ENCODE data around the gene FLACC1. TPM values are rescaled to one million over a fixed set of nuclear protein-coding genes. Genes with fewer than 3 reads are reported as not detected.

Gene FLACC1
- total and polyA plus RNA-seq, 8 donors, result 1.5 to 5.1 (median 3.1) TPM

DNA sequence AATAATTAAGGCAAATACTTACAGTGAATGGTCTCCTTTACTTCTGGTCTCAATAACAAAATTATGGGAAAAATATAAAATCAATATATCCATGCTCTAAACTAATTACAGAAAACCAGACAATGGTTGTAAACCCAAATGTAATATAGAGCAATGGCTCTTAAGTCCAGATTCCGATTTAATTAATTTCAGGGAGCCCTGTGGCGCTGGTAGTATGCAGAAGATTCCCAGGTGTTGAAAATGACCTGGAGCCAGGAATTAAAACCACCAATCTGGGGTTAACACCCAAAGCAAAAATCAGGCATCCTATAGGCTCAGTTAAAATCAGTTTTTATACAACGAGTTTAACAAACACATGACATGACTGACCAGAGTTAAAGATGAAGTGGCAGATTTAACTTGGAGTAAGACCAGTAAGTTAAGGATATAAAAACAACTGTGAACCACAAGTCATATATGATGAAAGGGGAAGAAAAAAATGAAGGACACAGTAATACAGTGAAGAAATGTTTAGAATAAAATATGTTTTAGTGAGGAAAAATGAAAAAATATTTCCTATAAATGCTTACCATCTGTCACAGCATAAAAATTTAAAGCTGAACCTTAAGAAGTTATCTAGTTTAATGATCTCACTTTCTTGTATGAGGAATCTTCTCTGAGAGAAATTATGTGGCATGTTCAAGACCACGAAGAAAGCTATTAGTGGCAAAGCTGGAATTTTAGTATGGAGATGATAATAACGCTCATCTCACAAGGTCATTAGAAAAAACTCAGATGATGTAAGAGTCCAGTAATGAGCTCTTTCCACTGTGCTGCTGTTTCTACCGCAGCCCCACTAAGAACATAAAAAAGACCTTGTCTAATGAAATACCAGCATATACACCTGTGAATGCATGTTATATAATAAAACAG lies 45.8 kb upstream of the FLACC1 start:
- intact Hi-C loops (cut with DNase I), result no loop called here
- TF ChIP-seq, protein P1, sequence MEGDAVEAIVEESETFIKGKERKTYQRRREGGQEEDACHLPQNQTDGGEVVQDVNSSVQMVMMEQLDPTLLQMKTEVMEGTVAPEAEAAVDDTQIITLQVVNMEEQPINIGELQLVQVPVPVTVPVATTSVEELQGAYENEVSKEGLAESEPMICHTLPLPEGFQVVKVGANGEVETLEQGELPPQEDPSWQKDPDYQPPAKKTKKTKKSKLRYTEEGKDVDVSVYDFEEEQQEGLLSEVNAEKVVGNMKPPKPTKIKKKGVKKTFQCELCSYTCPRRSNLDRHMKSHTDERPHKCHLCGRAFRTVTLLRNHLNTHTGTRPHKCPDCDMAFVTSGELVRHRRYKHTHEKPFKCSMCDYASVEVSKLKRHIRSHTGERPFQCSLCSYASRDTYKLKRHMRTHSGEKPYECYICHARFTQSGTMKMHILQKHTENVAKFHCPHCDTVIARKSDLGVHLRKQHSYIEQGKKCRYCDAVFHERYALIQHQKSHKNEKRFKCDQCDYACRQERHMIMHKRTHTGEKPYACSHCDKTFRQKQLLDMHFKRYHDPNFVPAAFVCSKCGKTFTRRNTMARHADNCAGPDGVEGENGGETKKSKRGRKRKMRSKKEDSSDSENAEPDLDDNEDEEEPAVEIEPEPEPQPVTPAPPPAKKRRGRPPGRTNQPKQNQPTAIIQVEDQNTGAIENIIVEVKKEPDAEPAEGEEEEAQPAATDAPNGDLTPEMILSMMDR (IDR thresholded peaks at IDR 0.05), result no peak
- DNase-seq, result peak in 1 of 4 donors; percentile 49
- Histone ChIP-seq H3K27ac (no peak overlapping the region), H3K36me3 (peaks cover 0 to 10% of the 10 kb centered on the region in 2 donors), H3K4me1 (peaks cover 4 to 52% of the 10 kb centered on the region in 2 donors), H3K4me3 (no peak overlapping the region), H3K9me3 (no peaks in the 10 kb centered on the region), H3K27me3 (no peaks in the 10 kb centered on the region)
- no peak for ATAC-seq

DNA sequence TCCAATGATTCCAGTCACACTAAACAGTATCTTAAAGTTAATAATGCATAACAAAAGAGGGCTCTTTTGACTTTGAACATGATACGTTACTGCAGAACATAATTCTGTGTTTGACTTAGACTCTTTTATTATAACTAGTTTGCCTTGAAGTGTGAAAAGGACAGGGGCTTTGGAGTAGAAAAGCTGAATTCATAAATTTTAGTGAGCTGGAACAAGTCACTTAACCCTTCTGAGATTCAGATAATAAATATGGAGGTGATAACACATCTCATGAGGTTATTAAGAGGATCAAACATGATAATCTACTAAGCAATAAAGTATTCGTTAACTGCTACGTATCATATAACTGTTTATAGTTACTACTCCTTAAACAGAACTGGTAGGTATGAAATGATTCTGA lies 44.7 kb upstream of the FLACC1 start:
- no peak overlapping the region for H3K27ac ChIP-seq
- peaks cover 0 to 21% of the 10 kb centered on the region in 2 donors for H3K36me3 ChIP-seq
- no peaks in the 10 kb centered on the region for H3K9me3 ChIP-seq
- DNase-seq, result no peak
- peaks cover 4 to 48% of the 10 kb centered on the region in 2 donors for H3K4me1 ChIP-seq
- no peak overlapping the region for H3K4me3 ChIP-seq
- no peaks in the 10 kb centered on the region for H3K27me3 ChIP-seq
- TF ChIP-seq, protein P1 (IDR thresholded peaks at IDR 0.05), result no peak
- no peak for ATAC-seq
- intact Hi-C loops (cut with DNase I), result no loop called here

DNA sequence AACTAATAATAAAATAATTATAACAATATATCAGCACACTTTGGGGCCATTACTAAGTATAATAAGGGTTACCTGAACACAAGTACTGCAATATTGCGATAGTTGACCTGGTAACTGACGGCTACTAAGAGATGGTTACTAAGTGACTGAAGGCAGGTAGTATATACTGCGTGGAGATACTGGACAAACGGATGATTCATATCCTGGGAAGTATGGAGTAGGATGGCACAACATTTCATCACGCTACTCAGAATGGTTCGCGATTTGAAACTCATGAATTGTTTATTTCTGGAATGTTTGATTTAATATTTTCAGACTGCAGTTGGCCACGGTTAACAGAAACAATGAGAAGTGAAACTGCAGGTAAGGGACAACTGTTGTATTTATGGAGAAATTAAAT lies 39.5 kb upstream of the FLACC1 start:
- intact Hi-C loops (cut with DNase I), result no loop called here
- H3K27me3 ChIP-seq, result no peaks in the 10 kb centered on the region
- no peak overlapping the region for H3K27ac ChIP-seq
- H3K9me3 ChIP-seq, result no peaks in the 10 kb centered on the region
- ATAC-seq (no peak), DNase-seq (no peak)
- peaks cover 0 to 3% of the 10 kb centered on the region in 2 donors for H3K4me1 ChIP-seq
- TF ChIP-seq, protein P1 (IDR thresholded peaks at IDR 0.05), result no peak
- peaks cover 0 to 68% of the 10 kb centered on the region in 2 donors for H3K36me3 ChIP-seq
- H3K4me3 ChIP-seq, result no peak overlapping the region

GRCh38 chr2:201383136-201383535 lies 26.0 kb upstream of the FLACC1 start:
- ATAC-seq, result no peak
- no peak overlapping the region for H3K27ac ChIP-seq
- no peaks in the 10 kb centered on the region for H3K27me3 ChIP-seq
- peaks cover 0 to 72% of the 10 kb centered on the region in 2 donors for H3K36me3 ChIP-seq
- no peaks in the 10 kb centered on the region for H3K9me3 ChIP-seq
- DNase-seq, result no peak
- H3K4me1 ChIP-seq, result no peaks in the 10 kb centered on the region
- H3K4me3 ChIP-seq, result no peak overlapping the region
- intact Hi-C loops (cut with DNase I), result no loop called here
- TF ChIP-seq, protein P1 (IDR thresholded peaks at IDR 0.05), result no peak

DNA sequence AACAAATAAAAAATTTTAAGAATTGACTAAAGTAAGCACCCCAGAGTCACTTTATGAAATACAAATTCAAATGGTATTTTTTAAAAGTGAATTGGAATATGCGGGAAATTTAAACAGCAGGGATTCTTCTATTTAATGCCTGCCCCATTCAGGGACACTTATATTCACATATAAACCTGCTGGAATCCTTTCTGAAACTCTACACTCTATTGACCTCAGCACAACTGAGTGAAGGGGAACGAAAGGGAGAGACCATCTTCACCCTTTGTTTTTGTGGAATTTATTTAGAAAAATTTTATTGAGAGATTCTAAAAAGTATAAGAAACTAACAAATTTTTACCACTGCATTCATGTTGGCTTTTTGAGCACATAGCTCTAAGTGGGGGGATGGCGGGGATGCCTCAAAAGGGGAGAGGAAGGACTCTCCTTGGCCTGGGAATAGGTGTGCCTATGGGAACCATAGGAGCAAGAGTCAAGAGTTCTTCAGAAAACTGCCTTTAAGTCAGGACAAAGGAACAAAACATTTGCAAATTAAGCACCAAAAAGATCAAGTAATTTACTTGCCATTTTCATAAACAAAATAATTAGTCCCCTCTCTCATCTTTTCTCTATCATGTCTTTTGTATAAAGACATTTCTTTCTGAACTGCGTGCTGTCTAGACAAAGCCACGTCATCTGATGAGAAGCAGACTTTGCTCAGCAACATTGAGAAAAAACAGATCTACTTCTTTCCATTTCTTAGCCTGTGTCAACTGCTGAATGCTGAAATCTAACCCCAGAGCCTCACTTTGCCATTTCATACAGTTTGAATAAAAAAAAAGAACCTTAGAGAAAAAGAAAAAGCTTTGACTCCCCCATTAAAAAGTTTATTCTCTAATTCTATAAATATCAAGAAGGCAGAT lies 21.6 kb upstream of the FLACC1 start:
- Histone ChIP-seq H3K9me3 (no peaks in the 10 kb centered on the region), H3K27me3 (no peaks in the 10 kb centered on the region), H3K36me3 (peaks cover 0 to 40% of the 10 kb centered on the region in 2 donors), H3K27ac (no peak overlapping the region), H3K4me1 (no peaks in the 10 kb centered on the region), H3K4me3 (no peak overlapping the region)
- TF ChIP-seq, protein P1 (IDR thresholded peaks at IDR 0.05), result no peak
- intact Hi-C loops (cut with DNase I), result no loop called here
- ATAC-seq (no peak), DNase-seq (no peak)
